LNCAP (cell line): ENCODE measurements around the gene ANKRD66.

Experiments
- CTCF ChIP-seq: fragments of 450-650 bp; IDR thresholded peaks from 2 replicates; pipeline ENCODE4 v1.5.1; 2017; ENCODE audit warnings: mild to moderate bottlenecking

ANKRD66 gene

GRCh38 chr6:46756469-46757213 is 9.9 kb downstream of the ANKRD66 start:
- no peak for TF ChIP-seq CTCF

GRCh38 chr6:46757214-46757596 is 10.5 kb downstream of the ANKRD66 start:
- no peak for TF ChIP-seq CTCF

GRCh38 chr6:46758960-46759753 is 12.4 kb downstream of the ANKRD66 start:
- no peak for TF ChIP-seq CTCF

- TF ChIP-seq CTCF, result no peak
Observed at GRCh38 chr6:46760925-46761324, 14.2 kb downstream of the ANKRD66 start.

GRCh38 chr6:46763466-46763865 is 16.7 kb downstream of the ANKRD66 start:
- TF ChIP-seq CTCF, result no peak

GRCh38 chr6:46764961-46765360 is 18.2 kb downstream of the ANKRD66 start:
- no peak for TF ChIP-seq CTCF

GRCh38 chr6:46772016-46772415 is 25.3 kb downstream of the ANKRD66 start:
- TF ChIP-seq CTCF, result no peak
